ENCODE measurements around the gene MYO7A.

MYO7A gene

GRCh38 chr11:77202941-77203900, 75.2 kb downstream of the MYO7A start:
- no peak for DNase-seq

DNA sequence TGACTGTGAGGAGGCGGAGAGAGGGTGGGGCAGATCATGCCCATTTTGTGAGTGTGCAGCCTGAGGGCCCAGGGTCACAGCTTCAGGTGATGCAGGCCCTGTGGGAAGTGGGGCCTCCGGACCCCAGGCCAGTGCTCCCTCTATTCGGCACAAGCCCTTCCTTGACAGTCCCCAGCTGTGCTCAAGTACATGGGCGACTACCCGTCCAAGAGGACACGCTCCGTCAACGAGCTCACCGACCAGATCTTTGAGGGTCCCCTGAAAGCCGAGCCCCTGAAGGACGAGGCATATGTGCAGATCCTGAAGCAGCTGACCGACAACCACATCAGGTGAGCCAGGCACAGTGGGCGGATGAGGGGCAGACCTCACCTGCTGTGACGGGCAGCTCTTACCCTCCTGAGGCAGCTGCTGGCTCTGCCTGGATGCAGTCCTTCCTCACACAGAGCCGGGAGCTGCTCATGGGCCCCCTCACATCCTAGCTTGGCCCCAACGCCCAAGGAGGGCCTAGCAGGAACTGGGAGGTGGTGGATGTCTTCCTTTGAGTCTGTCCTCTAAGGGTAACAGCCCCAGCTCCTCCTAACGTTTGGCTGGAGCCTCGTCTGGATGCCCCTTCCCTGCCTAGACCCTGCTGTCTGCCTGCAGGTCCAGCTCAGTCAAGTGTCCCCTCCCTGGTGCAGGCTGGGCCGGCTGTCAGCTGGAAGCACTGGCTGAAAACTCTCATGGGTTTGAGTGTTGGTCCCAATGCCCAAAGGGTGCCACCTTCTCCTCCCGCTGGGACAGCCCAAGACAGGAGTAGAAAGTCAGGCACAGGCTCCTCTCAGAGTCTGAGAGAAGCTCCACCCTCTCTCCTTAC, 76.1 kb downstream of the MYO7A start:
- no peak for DNase-seq

GRCh38 chr11:77204754-77205466, 76.9 kb downstream of the MYO7A start:
- no peak for DNase-seq

- DNase-seq, result no peak
Observed at GRCh38 chr11:77205467-77206263, 77.6 kb downstream of the MYO7A start.

DNA sequence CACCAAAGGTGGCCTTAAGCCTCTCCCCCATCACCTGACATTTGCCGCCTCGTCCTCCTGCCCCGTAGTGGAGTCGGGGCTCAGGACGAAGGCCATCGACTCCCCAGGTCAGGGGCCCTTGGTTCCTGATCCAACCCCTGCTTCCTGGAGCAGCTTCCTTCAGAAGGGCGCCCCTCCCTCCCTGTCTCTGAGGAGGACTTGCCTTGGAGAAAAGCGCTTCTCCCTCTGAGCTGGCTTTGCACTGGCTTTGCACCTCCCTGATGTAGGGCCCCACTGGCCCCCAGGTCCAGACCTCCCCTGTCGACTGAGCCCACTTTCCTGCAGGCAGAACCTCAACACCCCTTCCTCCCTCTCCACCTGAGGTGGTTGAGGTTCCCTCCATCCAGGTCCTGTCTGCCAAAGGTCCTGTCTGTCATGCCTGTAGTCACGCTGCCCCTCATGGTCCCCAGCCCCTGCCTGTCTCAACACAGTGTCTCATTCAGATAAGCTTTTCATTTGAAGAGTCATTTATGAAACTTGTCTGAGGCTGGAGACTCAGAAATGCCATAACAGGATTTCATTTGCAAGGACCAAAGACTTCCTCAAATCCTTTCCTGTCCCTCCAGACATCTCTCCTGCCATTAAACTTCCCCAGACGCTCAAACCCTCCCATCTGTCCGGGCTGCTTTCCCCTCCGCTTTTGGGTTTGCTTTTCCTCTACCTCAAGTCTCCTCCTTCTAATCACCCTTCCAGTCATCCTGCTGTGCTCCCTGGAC, 78.4 kb downstream of the MYO7A start:
- DNase-seq, result no peak

DNA sequence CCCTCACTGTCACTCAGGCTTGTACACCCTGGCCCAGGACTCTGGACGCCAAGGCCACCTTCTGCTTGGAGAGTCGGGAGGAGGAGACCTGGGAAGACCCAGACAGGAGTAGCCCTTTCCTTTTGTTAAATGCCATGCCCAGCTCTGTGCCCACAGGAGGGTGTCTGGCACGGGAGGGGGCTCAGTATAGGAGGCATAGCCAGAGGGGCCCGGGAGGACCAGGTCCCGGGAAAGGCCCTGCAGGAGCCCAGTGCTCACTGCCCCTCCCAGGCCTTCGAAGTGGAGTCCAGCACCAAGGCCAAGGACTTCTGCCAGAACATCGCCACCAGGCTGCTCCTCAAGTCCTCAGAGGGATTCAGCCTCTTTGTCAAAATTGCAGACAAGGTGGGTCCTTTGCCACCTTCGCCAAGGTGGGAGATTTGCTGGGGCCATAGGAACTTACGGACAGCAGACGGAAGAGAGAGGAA, 79.0 kb downstream of the MYO7A start:
- DNase-seq, result no peak

GRCh38 chr11:77207618-77208313, 79.7 kb downstream of the MYO7A start:
- DNase-seq, result no peak

DNA sequence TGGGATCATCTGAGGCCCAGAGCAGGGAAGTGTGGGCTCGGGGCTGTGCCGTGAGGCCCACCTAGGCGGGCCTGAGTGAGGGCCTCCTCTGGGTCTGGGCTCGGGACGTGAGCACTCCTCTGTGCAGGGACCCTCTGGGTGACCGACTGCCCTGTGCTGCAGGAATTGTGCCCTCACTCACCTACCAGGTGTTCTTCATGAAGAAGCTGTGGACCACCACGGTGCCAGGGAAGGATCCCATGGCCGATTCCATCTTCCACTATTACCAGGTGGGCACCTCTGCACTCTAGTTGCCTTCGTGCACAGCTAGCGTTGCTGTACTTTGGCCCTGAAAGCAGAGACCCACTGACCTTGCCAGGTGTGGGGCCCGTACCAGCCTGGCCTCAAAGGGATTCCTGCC, 80.5 kb downstream of the MYO7A start:
- no peak for DNase-seq

- no peak for DNase-seq
Observed at GRCh38 chr11:77209663-77210062, 81.6 kb downstream of the MYO7A start.

GRCh38 chr11:77211040-77211451, 83.0 kb downstream of the MYO7A start:
- no peak for DNase-seq

GRCh38 chr11:77211594-77212251, 83.7 kb downstream of the MYO7A start:
- DNase-seq, result no peak

DNA sequence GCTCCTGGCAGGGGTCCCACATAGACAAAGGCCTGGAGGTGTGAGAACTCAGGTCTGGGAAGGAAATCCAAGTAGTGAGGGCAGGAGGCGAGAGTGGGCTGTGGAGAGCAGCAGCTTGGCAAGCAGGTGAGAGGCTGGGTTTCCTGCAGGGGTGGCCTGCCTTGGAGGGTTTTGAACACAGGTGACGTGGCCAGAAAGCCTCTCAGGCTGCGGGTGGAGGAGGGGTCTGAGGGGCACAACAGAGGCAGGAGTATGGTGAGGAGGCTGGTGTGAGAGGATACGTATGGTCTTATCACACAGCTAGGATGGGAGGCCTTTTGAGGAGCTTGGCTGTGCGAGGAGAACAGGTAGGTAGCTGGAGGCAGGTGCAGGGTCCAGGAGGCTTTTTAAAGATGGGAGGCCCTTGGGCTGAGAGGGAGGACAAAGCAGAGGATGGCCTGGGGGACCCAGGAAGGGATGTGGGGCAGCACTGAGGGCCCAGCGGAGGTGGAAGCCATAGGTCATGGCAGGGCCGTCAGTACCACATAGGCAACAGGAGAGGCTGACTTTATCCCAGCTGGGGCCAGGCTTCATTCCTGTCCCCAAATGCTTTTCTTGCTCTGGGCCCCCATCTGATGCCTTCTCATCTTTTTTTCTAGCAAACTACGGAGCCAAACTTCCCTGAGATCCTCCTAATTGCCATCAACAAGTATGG, 84.4 kb downstream of the MYO7A start:
- DNase-seq, result no peak

DNA sequence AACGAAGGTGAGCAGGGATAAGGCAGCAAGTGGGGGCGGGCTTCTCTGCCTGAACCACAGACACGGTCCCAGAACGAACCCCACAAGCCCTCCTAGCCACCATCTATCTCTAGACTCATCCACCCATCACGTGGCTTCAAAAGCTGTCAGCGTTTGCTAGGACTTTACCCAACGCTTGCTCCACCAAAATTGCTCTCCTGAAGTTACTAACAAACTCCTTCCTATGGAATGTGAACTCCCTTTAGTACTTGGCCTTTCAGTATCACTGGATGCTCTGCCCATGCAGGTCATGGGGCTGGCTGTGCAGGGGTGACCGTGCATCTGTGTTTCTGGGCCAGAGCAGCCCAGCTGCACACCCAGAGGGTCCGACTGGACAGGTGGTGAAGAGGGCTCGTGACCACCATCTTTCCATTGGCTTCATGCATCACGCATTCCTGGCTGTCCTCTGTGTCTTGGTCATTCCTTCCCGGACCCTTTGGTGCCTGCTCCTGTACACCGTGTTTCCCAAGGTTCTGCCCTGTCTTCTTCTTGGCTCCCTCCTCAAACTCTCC, 85.1 kb downstream of the MYO7A start:
- DNase-seq, result no peak

DNA sequence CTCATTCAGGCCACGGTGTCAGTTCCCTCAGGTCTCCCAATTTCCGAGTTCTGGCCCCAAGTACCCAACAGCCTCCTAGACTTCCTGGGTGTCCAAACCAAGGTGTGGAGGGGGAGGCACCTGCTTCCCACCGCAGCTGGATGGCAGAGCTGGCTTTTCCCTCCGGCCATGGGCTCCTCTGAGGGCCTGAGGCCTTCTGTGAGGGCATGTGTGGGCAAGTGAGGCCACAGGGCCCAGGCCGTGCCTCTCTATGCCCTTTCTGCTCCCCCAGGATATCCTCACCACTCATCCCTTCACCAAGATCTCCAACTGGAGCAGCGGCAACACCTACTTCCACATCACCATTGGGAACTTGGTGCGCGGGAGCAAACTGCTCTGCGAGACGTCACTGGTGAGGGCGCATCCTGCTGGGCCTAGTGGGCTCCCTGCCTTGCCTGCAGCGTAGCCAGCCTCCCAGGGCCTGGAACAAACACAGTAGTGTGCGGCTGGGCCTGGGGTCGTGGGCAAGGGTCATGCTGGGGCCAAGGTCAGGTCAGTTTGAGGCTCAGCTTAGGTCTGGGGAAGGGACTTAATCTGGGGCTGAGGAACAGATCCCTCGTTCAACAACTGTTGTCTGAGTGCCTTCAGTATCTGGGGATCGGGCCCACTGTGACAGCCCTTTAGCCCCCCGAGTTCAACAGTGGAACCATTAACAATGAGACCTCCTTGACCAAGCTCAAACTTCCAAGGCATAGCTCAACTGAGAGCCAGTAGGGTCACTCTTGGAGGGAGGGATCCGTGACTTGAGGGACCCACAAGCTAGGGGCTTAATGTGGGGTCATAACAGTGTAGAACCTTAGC, 85.8 kb downstream of the MYO7A start:
- DNase-seq, result no peak

GRCh38 chr11:77214557-77214956, 86.5 kb downstream of the MYO7A start:
- no peak for DNase-seq

DNA sequence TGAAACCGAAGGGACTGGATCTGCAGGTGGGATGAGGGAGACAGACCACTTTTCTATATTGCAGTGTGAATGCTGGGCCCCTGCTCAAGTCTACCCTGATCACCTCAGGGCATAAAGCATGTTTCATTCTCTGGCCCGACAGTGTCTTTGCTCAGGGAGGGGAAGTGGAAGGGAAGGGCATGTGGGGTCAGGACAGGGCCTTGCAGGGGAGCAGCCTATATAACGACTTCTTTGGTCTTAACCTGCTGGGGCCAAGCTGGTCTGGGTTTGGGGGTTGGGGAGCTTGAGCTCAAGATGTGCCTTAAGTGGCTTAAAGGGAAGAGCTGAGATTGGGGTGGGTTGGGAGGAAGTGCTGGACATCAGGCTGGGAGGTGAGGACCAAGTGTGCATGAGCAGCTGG, 87.1 kb downstream of the MYO7A start:
- no peak for DNase-seq

- DNase-seq, result no peak
Observed at GRCh38 chr11:77217156-77217555, 89.1 kb downstream of the MYO7A start.

- DNase-seq, result no peak
Observed at GRCh38 chr11:77223797-77224196, 95.8 kb downstream of the MYO7A start.
